Liver (tissue), 3 donors: ENCODE data around the gene THAP7.

Experiments
- ATF3 ChIP-seq: IDR thresholded peaks from 2 replicates; pipeline ENCODE4 v1.6.1; 2016; ENCODE audit warnings: antibody characterized with exemption
- CTCF ChIP-seq: fragments of 150-350 bp; IDR thresholded peaks from 2 replicates; pipeline ENCODE4 v1.5.1; 2017; ENCODE audit warnings: improper control_type of control experiment, low read depth, low read length; ENCODE audit not compliant: missing input control
- EGR1 ChIP-seq, 2 donors: IDR thresholded peaks; 2 replicates each; pipeline ENCODE4 v1.6.1; 2016 to 2018; ENCODE audit warnings: antibody characterized with exemption in 2 of 2, low read depth in 2 of 2
- FOXA2 ChIP-seq: IDR thresholded peaks from 2 replicates; pipeline ENCODE4 v1.6.1; 2016; ENCODE audit warnings: antibody characterized with exemption
- JUND ChIP-seq, 2 donors: IDR thresholded peaks; 2 replicates each; pipeline ENCODE4 v1.6.1; 2016; ENCODE audit warnings: antibody characterized with exemption in 2 of 2
- MAX ChIP-seq: IDR thresholded peaks from 2 replicates; pipeline ENCODE4 v1.6.1; 2016; ENCODE audit warnings: antibody characterized with exemption
- RXRA ChIP-seq, 2 donors: IDR thresholded peaks; 2 replicates each; pipeline ENCODE4 v1.6.1; 2017 to 2018; ENCODE audit warnings: antibody characterized with exemption in 2 of 2, mild to moderate bottlenecking in 1 of 2
- SP1 ChIP-seq: IDR thresholded peaks from 2 replicates; pipeline ENCODE4 v1.6.1; 2018; ENCODE audit warnings: antibody characterized with exemption, mild to moderate bottlenecking
- TAF1 ChIP-seq: conservative IDR thresholded peaks from 2 replicates; pipeline ENCODE4 v1.6.1; 2016; ENCODE audit warnings: antibody characterized with exemption, mild to moderate bottlenecking
- TF ChIP-seq, protein P1 (sequence below): IDR thresholded peaks from 2 replicates; pipeline ENCODE4 v1.6.1; 2016; ENCODE audit warnings: antibody characterized with exemption
- donor health status: healthy.
- donor health status: healthy.

DNA sequence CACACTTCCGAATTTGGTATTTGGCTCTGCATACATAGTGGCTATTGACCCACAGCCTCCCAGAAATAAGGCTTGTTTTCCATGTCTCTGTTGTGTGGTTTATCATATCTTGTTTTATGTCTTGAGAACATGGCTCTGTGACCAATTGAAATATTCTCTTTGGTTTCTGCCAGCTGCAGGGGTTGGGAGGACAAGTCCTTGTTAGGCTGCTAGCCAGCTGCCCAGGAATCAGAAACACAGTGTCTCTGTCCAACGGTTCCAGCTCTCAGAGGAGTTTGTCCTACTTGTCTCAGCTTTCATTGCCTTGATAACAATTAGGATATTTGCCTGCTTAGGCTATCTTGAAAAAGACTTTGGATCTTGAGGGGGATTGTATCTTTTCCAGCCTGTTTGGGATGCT lies 36.5 kb upstream of the THAP7 start:
- TF ChIP-seq SP1 = no peak
- no peak for TF ChIP-seq CTCF
- TF ChIP-seq, protein P1, sequence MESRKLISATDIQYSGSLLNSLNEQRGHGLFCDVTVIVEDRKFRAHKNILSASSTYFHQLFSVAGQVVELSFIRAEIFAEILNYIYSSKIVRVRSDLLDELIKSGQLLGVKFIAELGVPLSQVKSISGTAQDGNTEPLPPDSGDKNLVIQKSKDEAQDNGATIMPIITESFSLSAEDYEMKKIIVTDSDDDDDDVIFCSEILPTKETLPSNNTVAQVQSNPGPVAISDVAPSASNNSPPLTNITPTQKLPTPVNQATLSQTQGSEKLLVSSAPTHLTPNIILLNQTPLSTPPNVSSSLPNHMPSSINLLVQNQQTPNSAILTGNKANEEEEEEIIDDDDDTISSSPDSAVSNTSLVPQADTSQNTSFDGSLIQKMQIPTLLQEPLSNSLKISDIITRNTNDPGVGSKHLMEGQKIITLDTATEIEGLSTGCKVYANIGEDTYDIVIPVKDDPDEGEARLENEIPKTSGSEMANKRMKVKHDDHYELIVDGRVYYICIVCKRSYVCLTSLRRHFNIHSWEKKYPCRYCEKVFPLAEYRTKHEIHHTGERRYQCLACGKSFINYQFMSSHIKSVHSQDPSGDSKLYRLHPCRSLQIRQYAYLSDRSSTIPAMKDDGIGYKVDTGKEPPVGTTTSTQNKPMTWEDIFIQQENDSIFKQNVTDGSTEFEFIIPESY = no peak
- no peak for TF ChIP-seq ATF3
- no peak for TF ChIP-seq JUND (IDR thresholded peaks at IDR 0.05)
- no peak for TF ChIP-seq RXRA (IDR thresholded peaks at IDR 0.05)
- no peak for TF ChIP-seq TAF1
- TF ChIP-seq MAX = no peak
- no peak for TF ChIP-seq FOXA2
- TF ChIP-seq EGR1 (IDR thresholded peaks at IDR 0.05; ENCODE audit: low read depth in 2 of 2) = no peak
